Gastrocnemius medialis (tissue), 4 donors: ENCODE measurements around the gene FZD10. TPM values are rescaled to one million over a fixed set of nuclear protein-coding genes. Genes with fewer than 3 reads are reported as not detected.

Experiments used
- ATAC-seq, 2 donors: fragments of 150-250 bp; one replicate each; pipeline ENCODE4 v1.9.1; 2016
- DNase-seq, 2 donors: peaks; one replicate each; pipeline ENCODE4 v3.0.0-alpha.2; 2019
- H3K27ac ChIP-seq, 4 donors: fragments of 200-600 bp; sonication (generic); 1 replicate in 1 of 4; 2 replicates in 3 of 4; pipeline ENCODE4 v1.5.1; 2016 to 2018; ENCODE audit warnings: mild to moderate bottlenecking in 2 of 4, moderate library complexity in 1 of 4
- H3K27me3 ChIP-seq, 3 donors: fragments of 200-600 bp; sonication (generic) in 2 of 3; 1 replicate in 1 of 3; 2 replicates in 2 of 3; pipeline versions ENCODE4 v1.5.1 to v1.6.0; 2016 to 2019; ENCODE audit warnings: mild to moderate bottlenecking in 1 of 3, moderate library complexity in 1 of 3
- H3K36me3 ChIP-seq, 2 donors: fragments of 200-600 bp; sonication (generic) in 1 of 2; one replicate each; pipeline ENCODE4 v1.5.1; 2017 to 2018
- H3K4me1 ChIP-seq, 2 donors: fragments of 200-600 bp; sonication (generic) in 1 of 2; one replicate each; pipeline ENCODE4 v1.5.1; 2016 to 2017; ENCODE audit warnings: mild to moderate bottlenecking in 2 of 2
- H3K4me3 ChIP-seq, 4 donors: fragments of 200-600 bp; sonication (generic) in 3 of 4; 1 replicate in 1 of 4; 2 replicates in 3 of 4; pipeline ENCODE4 v1.5.1; 2016 to 2019; ENCODE audit warnings: mild to moderate bottlenecking in 2 of 4
- H3K9me3 ChIP-seq, 3 donors: fragments of 200-600 bp; sonication (generic) in 2 of 3; 1 replicate in 1 of 3; 2 replicates in 2 of 3; pipeline ENCODE4 v1.5.1; 2016 to 2019
- POLR2A ChIP-seq, 2 donors: fragments of 450-650 bp; IDR thresholded peaks; one replicate each; pipeline ENCODE4 v1.6.1; 2017; ENCODE audit warnings: antibody characterized with exemption in 2 of 2, mild to moderate bottlenecking in 2 of 2, moderate library complexity in 2 of 2
- in situ Hi-C, 4 donors: fragments of 200-750 bp; cut with MboI; loops; one replicate each; pipeline versions ENCODE4 v1.15.0 to v1.8.0; 2017; ENCODE audit warnings: low sequenced_read_pairs in 4 of 4
- intact Hi-C: fragments of 100-400 bp; cut with DNase I; formaldehyde crosslinking; loops from one replicate; pipeline ENCODE4 v1.15.1; 2023; ENCODE audit warnings: low total_unique reads
- total RNA-seq, 4 donors: library from RNA; depleted of rRNA; stranded (reverse); fragments of >200 nt; gene quantifications; one replicate each; pipeline versions ENCODE4 v1.1.0 to v1.2.3, GENCODE V29; 2016
- TF ChIP-seq, protein P1 (sequence below), 5 experiments: fragments of 450-650 bp in 3 of 5; fragments of 200-600 bp in 2 of 5; sonication (generic) in 2 of 5; IDR thresholded peaks in 4 of 5; conservative IDR thresholded peaks in 1 of 5; 1 replicate in 4 of 5; 2 replicates in 1 of 5; pipeline ENCODE4 v1.5.1; 2016 to 2019; ENCODE audit warnings: antibody characterized with exemption in 5 of 5, mild to moderate bottlenecking in 3 of 5, moderate library complexity in 3 of 5

The FZD10 gene
- total RNA-seq, 4 donors from 2014 or later: 0.15 to 2.3 (median 1.1) TPM; not detected in 1

DNA sequence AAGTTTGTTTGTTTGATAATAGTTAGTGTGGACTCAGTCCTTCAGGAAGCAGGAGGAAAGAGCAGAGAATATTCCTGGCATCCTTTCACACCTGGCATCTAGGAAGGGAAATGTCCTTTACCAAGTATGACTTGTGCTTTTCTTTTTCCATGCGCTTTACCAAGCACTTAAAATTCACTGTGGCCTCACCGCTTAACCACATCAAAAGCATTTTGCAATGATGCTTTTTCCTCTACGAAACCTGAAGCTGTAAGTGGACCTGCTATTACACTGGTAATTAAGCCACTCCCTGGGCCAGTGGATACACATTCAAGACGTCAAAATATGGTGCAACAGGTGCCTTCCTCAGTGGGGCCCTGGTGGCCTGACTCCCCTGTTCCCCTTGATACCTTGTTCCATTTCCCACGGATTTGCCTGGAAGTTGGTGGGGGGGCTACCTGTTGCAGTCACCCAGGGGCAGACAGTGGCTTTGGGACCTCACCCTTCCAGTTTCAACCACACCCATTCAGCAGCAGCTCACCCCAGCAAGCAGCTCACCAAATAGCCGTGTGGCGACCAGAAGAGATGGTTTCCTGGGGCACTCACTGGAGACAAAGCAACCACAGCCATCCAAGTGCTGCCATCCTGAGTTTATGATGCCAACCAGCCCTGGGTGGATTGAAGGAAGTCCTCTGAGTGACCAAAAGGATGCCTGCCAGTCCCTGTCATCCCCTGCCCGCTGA is 14.2 kb upstream of the FZD10 start:
- Histone ChIP-seq H3K4me3 (no peak overlapping the region), H3K27me3 (no peaks in the 10 kb centered on the region), H3K27ac (no peak overlapping the region), H3K9me3 (no peaks in the 10 kb centered on the region), H3K4me1 (no peaks in the 10 kb centered on the region), H3K36me3 (no peaks in the 10 kb centered on the region)
- intact Hi-C loops (no loop called here), in situ Hi-C loops (no loop called here)
- no peak for TF ChIP-seq POLR2A (IDR thresholded peaks at IDR 0.05)
- TF ChIP-seq, protein P1, sequence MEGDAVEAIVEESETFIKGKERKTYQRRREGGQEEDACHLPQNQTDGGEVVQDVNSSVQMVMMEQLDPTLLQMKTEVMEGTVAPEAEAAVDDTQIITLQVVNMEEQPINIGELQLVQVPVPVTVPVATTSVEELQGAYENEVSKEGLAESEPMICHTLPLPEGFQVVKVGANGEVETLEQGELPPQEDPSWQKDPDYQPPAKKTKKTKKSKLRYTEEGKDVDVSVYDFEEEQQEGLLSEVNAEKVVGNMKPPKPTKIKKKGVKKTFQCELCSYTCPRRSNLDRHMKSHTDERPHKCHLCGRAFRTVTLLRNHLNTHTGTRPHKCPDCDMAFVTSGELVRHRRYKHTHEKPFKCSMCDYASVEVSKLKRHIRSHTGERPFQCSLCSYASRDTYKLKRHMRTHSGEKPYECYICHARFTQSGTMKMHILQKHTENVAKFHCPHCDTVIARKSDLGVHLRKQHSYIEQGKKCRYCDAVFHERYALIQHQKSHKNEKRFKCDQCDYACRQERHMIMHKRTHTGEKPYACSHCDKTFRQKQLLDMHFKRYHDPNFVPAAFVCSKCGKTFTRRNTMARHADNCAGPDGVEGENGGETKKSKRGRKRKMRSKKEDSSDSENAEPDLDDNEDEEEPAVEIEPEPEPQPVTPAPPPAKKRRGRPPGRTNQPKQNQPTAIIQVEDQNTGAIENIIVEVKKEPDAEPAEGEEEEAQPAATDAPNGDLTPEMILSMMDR (IDR thresholded peaks at IDR 0.05 in 4 of 5, conservative IDR thresholded peaks at IDR 0.05 in 1 of 5): no peak
- ATAC-seq (no peak), DNase-seq (no peak)

DNA sequence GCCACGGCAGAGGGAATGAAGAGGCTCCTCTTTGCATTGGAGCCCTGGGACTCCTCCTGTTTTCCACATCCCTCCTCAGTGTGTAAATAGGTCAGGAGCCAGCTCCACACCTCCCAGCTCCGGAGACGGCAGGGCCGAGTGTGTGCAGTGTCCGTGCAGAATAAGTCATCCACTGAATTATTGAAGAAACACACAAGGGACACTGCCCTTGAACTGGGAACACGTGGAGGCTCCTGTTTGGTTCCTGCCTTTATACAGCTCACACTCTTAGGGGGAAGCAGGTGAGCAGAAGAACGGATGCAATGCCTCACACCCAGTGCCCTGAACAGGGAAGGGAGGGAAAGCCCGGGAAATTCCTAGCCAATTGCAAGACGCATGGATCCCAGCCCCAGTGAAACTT is 10.4 kb upstream of the FZD10 start:
- Histone ChIP-seq H3K36me3 (no peaks in the 10 kb centered on the region), H3K9me3 (no peaks in the 10 kb centered on the region), H3K4me1 (no peaks in the 10 kb centered on the region), H3K4me3 (no peak overlapping the region), H3K27me3 (peaks cover 0 to 3% (median 0%) of the 10 kb centered on the region in 3 donors), H3K27ac (no peak overlapping the region)
- DNase-seq (no peak), ATAC-seq (no peak)
- intact Hi-C loops: no loop called here
- TF ChIP-seq, protein P1 (IDR thresholded peaks at IDR 0.05 in 4 of 5, conservative IDR thresholded peaks at IDR 0.05 in 1 of 5): no peak
- no peak for TF ChIP-seq POLR2A (IDR thresholded peaks at IDR 0.05)
- in situ Hi-C loops: no loop called here

DNA sequence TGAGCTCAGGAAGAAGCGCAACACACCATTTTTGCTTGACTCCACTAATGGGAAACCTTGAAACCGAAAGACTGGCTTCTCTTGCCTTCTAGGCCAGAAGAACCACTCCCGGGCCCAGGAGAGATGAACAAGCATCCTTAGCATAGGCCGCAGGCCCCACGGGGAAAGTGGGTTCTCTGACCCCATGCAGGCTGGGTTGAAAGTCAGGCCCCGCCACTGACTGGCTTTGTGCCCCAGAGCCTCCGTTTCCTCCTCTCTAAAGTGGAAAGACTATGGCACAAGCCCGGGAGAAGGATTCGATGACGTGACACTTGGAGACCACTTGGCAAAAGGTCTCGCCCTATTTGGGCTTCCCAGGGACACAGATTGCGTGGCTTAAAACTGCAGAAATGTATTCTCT is 9.9 kb upstream of the FZD10 start:
- in situ Hi-C loops: no loop called here
- H3K27me3 ChIP-seq: peaks cover 0 to 3% (median 0%) of the 10 kb centered on the region in 3 donors

DNA sequence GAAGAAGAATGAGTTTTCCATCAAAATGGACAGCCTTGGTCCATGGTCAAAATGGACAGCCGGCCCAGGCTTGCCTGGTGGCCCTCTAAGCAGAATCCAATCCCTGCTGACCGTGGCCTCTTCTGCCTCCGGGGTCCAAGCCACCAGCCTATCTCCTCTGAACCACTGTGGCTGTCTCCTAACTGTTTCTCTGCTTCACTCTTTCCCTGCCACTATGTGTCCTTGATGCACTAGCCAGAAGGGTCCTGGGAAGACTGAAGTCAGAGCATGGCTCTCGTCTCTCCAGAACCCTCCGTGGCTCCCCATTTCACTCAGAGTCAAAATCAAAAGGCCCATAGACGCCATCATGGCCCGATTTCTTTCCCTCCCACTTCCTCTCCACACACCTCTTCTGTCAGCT is 8.5 kb upstream of the FZD10 start:
- H3K4me3 ChIP-seq: no peak overlapping the region
- ATAC-seq: no peak
- no peaks in the 10 kb centered on the region for H3K9me3 ChIP-seq
- H3K36me3 ChIP-seq: no peaks in the 10 kb centered on the region
- H3K27ac ChIP-seq: no peak overlapping the region
- in situ Hi-C loops: no loop called here
- TF ChIP-seq, protein P1 (IDR thresholded peaks at IDR 0.05 in 4 of 5, conservative IDR thresholded peaks at IDR 0.05 in 1 of 5): no peak
- TF ChIP-seq POLR2A (IDR thresholded peaks at IDR 0.05): no peak
- H3K4me1 ChIP-seq: no peaks in the 10 kb centered on the region
- H3K27me3 ChIP-seq: peaks cover 0 to 10% (median 2%) of the 10 kb centered on the region in 3 donors
- no peak for DNase-seq
- intact Hi-C loops: no loop called here

More for the DNA sequence above, 9.9 kb upstream of the FZD10 start:
- no peaks in the 10 kb centered on the region for H3K9me3 ChIP-seq
- ATAC-seq: no peak
- H3K27ac ChIP-seq: no peak overlapping the region
- no peaks in the 10 kb centered on the region for H3K4me1 ChIP-seq
- DNase-seq: no peak
- intact Hi-C loops: no loop called here
- TF ChIP-seq, protein P1 (IDR thresholded peaks at IDR 0.05 in 4 of 5, conservative IDR thresholded peaks at IDR 0.05 in 1 of 5): no peak
- TF ChIP-seq POLR2A (IDR thresholded peaks at IDR 0.05): no peak
- H3K4me3 ChIP-seq: no peak overlapping the region
- H3K36me3 ChIP-seq: no peaks in the 10 kb centered on the region
